CD4-positive, alpha-beta T cell treated with Interleukin-15 for 4 hours (primary cell): Measurements from ENCODE around the gene ORC1.

ENCODE experiments used
- DNase-seq: peaks from one replicate; pipeline ENCODE4 v3.0.0-alpha.2; 2020; ENCODE audit warnings: low spot score

The ORC1 gene

DNA sequence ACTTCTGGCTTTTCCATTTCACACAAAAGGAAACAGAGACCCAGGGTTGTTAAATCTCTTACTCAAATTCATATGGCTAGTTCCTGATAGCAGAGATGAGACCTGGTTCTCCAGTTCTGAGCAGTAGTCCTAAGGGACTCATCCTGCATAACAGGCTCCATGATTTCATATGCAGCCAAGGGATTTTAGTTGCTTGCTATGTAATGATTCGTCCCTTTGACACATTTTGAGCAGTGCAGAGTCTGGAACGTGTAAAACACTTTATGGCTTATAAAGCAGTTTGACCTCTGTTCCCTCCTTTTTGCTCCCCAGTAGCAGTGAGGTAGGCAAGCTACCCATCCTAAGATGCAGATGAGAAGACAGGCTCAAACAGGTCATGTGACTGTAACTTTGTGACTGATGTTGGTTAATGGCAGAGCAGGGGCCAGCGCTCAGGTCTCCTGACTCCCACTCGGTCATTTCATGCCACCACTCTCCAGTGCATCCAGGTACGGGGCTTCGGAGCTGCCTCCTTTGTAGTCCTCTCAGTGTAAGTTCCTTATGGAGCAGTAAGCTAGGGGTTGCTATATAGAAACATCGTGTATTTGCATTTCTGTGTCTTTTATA lies 62.5 kb downstream of the ORC1 start:
- no peak for DNase-seq

DNA sequence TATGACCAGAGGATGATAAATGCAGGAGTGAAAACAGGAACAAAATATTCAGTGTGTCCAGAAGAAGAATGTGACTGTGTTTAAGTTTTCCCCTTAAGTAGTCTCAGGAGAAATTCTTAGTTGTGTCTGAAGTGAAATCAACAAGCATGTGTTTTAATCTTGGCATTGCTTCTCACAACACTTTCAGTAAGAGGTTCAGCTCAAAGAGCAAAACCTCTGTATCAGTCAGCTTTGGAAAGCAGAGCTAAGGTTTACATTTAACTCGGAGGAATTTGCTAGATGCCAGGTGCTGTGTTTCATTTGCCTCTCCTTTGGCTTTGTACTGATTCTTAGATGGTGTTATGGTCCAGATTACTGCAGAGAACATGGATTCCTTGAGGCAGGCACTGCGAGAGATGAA lies 66.8 kb downstream of the ORC1 start:
- DNase-seq = no peak

DNA sequence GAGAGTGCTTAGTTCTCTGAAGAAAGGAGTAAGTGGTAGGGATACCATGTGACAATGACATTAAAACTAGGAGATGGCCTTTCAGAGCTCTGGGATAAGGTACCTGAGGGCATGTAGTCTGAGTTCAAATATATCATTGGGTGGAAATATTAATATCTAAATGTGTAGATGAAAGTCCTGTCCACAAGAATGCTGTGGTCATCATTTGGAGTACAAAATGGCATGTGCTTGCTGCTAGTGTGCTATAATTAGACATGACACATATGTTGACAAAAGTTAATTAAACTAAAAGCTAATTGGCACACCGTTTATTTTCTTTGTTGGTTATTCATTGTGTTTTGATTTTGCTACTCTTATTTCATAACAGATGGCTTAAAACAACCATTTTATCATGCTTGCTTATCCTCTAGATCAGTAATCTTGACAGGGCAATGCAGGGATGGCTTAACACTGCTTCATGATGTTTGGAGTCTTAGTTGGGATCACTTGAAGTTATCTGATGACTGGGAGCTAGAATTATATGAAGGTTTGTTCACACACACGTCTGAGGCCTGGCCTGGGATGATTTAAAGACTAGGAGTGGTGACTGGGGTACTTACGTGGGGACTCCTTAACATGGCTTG lies 69.2 kb downstream of the ORC1 start:
- no peak for DNase-seq

DNA sequence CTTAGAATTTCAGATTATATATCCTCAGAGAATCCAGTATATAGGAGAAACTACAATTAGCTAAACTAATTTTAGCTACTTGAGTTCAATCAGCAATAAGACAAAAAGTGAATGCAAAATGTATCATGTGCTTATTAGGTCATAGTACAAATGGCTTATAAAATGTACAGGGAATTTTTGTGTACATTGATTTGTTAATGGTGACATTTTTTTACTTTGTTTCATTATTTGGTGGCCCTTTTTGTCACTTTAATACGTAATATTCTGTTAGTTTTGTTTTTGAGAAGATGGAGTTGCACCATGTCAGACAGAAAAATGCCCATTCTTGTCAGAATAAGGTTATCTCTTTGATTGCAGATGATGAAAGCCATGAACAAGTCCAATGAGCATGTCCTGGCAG lies 71.8 kb downstream of the ORC1 start:
- DNase-seq = no peak

DNA sequence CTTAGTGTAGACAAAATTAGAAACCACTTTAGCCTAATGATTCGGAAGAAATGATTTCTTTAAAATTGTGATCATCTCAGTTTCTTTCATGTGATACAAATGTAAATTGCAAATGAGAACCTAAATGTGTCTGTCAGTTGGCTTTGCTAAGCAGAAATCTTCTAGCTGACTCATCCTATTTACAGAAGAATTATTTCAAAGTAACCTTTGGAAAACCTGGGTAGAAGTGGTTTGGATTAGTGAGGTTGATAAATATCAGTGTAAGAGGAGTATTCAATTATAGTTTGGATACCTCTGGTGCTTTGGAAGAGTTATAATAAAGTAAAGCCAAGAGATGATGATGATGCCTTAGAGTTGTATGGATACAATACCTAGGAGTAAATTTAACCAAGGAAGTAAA lies 75.6 kb downstream of the ORC1 start:
- DNase-seq = no peak

DNA sequence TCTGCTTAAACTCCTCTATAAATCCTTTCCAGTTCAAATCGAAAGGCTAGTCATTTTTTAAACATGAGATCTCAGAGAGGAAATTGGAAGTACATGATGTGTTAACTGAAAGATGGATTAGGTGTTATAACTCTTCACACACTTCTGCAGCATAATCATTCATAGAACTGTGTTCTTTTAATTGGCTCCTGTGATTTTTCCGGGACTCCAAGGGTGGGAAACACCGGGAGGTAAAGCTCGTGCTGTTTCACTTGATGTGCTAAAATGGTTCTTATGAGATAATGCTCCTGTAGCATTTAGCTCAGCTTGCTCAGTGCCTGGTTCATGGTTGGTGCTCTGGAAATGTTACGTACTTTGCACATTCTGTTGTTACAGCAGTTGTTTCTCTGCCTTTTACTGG lies 78.4 kb downstream of the ORC1 start:
- DNase-seq = no peak

DNA sequence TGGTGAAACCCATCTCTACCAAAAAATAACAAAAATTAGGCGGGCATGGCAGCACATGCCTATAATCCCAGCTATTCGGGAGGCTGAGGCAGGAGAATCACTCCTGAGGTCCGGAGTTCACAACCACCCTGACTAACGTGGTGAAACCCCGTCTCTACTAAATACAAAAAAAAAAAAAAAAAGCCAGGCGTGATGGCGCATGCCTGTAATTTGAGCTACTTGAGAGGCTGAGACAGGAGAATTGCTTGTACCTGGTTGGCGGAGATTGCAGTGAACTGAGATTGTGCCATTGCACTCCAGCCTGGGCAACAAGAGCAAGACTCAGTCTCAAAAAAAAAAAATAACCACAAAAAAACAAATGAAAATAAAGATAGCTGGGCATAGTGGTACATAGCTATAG lies 80.5 kb downstream of the ORC1 start:
- DNase-seq = no peak
